Astrocyte (in vitro differentiated cells and primary cell): ENCODE measurements around the gene DDN. TPM values are rescaled to one million over a fixed set of nuclear protein-coding genes. Genes with fewer than 3 reads are reported as not detected.

ENCODE experiments used
- DNase-seq: peaks from one replicate; pipeline ENCODE4 v3.0.0-alpha.2; 2010; ENCODE audit warnings: low read depth
- FAIRE-seq: peaks from 2 replicates; lab custom pipeline; 2011; peaks lifted over from hg19 to GRCh38; lab: Jason Lieb, UNC
- H2AFZ ChIP-seq: 2 replicates; pipeline ENCODE4 v1.6.0; 2012; ENCODE audit warnings: low read depth, low read length, inconsistent platforms
- H3K27ac ChIP-seq: 2 replicates; pipeline ENCODE4 v1.5.1; 2011; ENCODE audit warnings: low read depth, low read length, inconsistent platforms
- H3K27me3 ChIP-seq: 2 replicates; pipeline ENCODE4 v1.6.0; 2011; ENCODE audit warnings: low read length, inconsistent platforms; ENCODE audit not compliant: insufficient read depth
- H3K36me3 ChIP-seq: 2 replicates; pipeline ENCODE4 v1.5.1; 2011; ENCODE audit warnings: low read length, inconsistent platforms; ENCODE audit not compliant: insufficient read depth
- H3K4me1 ChIP-seq: 2 replicates; pipeline ENCODE4 v1.5.1; 2011; ENCODE audit warnings: low read length, inconsistent platforms; ENCODE audit not compliant: insufficient read depth
- H3K4me2 ChIP-seq: 2 replicates; pipeline ENCODE4 v1.6.0; 2012; ENCODE audit warnings: low read length, inconsistent platforms
- H3K4me3 ChIP-seq: 2 replicates; pipeline ENCODE4 v1.5.1; 2011; ENCODE audit warnings: low read depth, mild to moderate bottlenecking, low read length, inconsistent platforms; ENCODE audit not compliant: insufficient read depth
- H3K79me2 ChIP-seq: 2 replicates; pipeline ENCODE4 v1.6.0; 2012; ENCODE audit warnings: mild to moderate bottlenecking, low read length, inconsistent platforms; ENCODE audit not compliant: insufficient read depth
- H3K9ac ChIP-seq: 2 replicates; pipeline ENCODE4 v1.6.0; 2012; ENCODE audit warnings: mild to moderate bottlenecking, low read length, inconsistent platforms
- H3K9me3 ChIP-seq: 2 replicates; pipeline ENCODE4 v1.5.1; 2012; ENCODE audit warnings: low read depth, mild to moderate bottlenecking, low read length, inconsistent platforms; ENCODE audit not compliant: insufficient read depth
- H4K20me1 ChIP-seq: 2 replicates; pipeline ENCODE4 v1.6.0; 2012; ENCODE audit warnings: low read length, inconsistent platforms; ENCODE audit not compliant: insufficient read depth
- H3K27ac Mint-ChIP-seq: one replicate; pipeline ENCODE4 v1.8.0; 2021; ENCODE audit warnings: mild to moderate bottlenecking, mixed read lengths; ENCODE audit not compliant: unreplicated experiment
- H3K27me3 Mint-ChIP-seq: one replicate; pipeline ENCODE4 v1.8.0; 2021; ENCODE audit warnings: low read depth, mixed read lengths; ENCODE audit not compliant: unreplicated experiment
- H3K36me3 Mint-ChIP-seq: one replicate; pipeline ENCODE4 v1.8.0; 2021; ENCODE audit warnings: low read depth, mixed read lengths; ENCODE audit not compliant: unreplicated experiment
- H3K4me1 Mint-ChIP-seq: one replicate; pipeline ENCODE4 v1.8.0; 2021; ENCODE audit warnings: low read depth, mixed read lengths; ENCODE audit not compliant: unreplicated experiment
- H3K4me3 Mint-ChIP-seq: one replicate; pipeline ENCODE4 v1.8.0; 2021; ENCODE audit warnings: mild to moderate bottlenecking, moderate library complexity, mixed read lengths; ENCODE audit not compliant: unreplicated experiment
- H3K9me3 Mint-ChIP-seq: one replicate; pipeline ENCODE4 v1.8.0; 2021; ENCODE audit warnings: mild to moderate bottlenecking, mixed read lengths; ENCODE audit not compliant: unreplicated experiment
- CTCF ChIP-seq: IDR thresholded peaks from 2 replicates; pipeline ENCODE4 v1.5.1; 2011; ENCODE audit warnings: low read depth, mild to moderate bottlenecking, inconsistent platforms, low read length, moderate library complexity; ENCODE audit not compliant: insufficient read depth
- EZH2 ChIP-seq: IDR thresholded peaks from 2 replicates; pipeline ENCODE4 v1.6.1; 2012; ENCODE audit warnings: mild to moderate bottlenecking, low read length, inconsistent platforms; ENCODE audit not compliant: insufficient read depth
- total RNA-seq: library from RNA; stranded (reverse); gene quantifications from 2 replicates; pipeline ENCODE4 v1.2.1, GENCODE V29; 2021

Gene DDN
- total RNA-seq, 1 donor from 2014 or later: 0.50 TPM

- Histone ChIP-seq H3K27me3 (no peaks in the 10 kb centered on the region), H3K4me3 (no peak overlapping the region), H3K27ac (no peak overlapping the region), H3K4me2 (no peak overlapping the region), H3K9me3 (no peaks in the 10 kb centered on the region), H3K9ac (no peak overlapping the region), H2AFZ (no peak overlapping the region), H3K4me1 (no peaks in the 10 kb centered on the region), H3K36me3 (peaks cover 48% of the 10 kb centered on the region), H3K79me2 (peaks cover 24% of the 10 kb centered on the region), H4K20me1 (peaks cover 81% of the 10 kb centered on the region)
- no peak for TF ChIP-seq EZH2
- TF ChIP-seq CTCF: no peak
- H3K27ac Mint-ChIP-seq: no peak overlapping the region
- FAIRE-seq (no peak), DNase-seq (no peak)
- H3K27me3 Mint-ChIP-seq: no peaks in the 10 kb centered on the region
- no peaks in the 10 kb centered on the region for H3K4me1 Mint-ChIP-seq
- H3K9me3 Mint-ChIP-seq: no peaks in the 10 kb centered on the region
- peaks cover 15% of the 10 kb centered on the region for H3K36me3 Mint-ChIP-seq
- H3K4me3 Mint-ChIP-seq: no peak overlapping the region
Measured at GRCh38 chr12:49034286-49034622, 35.1 kb upstream of the DDN start.

- DNase-seq: no peak
- Histone ChIP-seq H2AFZ (no peak overlapping the region), H3K4me2 (no peak overlapping the region), H3K9ac (no peak overlapping the region), H3K27me3 (no peaks in the 10 kb centered on the region), H3K27ac (no peak overlapping the region), H3K79me2 (peaks cover 22% of the 10 kb centered on the region), H3K4me3 (no peak overlapping the region), H4K20me1 (peaks cover 82% of the 10 kb centered on the region), H3K9me3 (no peaks in the 10 kb centered on the region), H3K4me1 (no peaks in the 10 kb centered on the region), H3K36me3 (peaks cover 50% of the 10 kb centered on the region)
- Mint-ChIP-seq H3K36me3 (peaks cover 15% of the 10 kb centered on the region), H3K27ac (no peak overlapping the region), H3K4me1 (no peaks in the 10 kb centered on the region), H3K4me3 (no peak overlapping the region), H3K27me3 (no peaks in the 10 kb centered on the region), H3K9me3 (no peaks in the 10 kb centered on the region)
- TF ChIP-seq EZH2 (no peak), CTCF (no peak)
- FAIRE-seq: no peak
Measured at GRCh38 chr12:49033611-49034285, 34.6 kb upstream of the DDN start.

- Histone ChIP-seq H3K4me1 (no peaks in the 10 kb centered on the region), H2AFZ (no peak overlapping the region), H3K79me2 (peaks cover 17% of the 10 kb centered on the region), H3K27me3 (no peaks in the 10 kb centered on the region), H3K36me3 (peaks cover 53% of the 10 kb centered on the region), H3K9ac (no peak overlapping the region), H3K9me3 (no peaks in the 10 kb centered on the region), H3K27ac (no peak overlapping the region), H3K4me3 (no peak overlapping the region), H4K20me1 (peaks cover 81% of the 10 kb centered on the region), H3K4me2 (no peak overlapping the region)
- FAIRE-seq (no peak), DNase-seq (no peak)
- Mint-ChIP-seq H3K27ac (no peak overlapping the region), H3K4me1 (no peaks in the 10 kb centered on the region), H3K9me3 (no peaks in the 10 kb centered on the region), H3K36me3 (peaks cover 14% of the 10 kb centered on the region), H3K4me3 (no peak overlapping the region), H3K27me3 (no peaks in the 10 kb centered on the region)
- no peak for TF ChIP-seq CTCF
- TF ChIP-seq EZH2: no peak
Measured at GRCh38 chr12:49032679-49033447, 33.7 kb upstream of the DDN start.
